ENCODE data around the gene BCL2. TPM values are rescaled to one million over a fixed set of nuclear protein-coding genes. Genes with fewer than 3 reads are reported as not detected.

Gene BCL2
- total and polyA plus RNA-seq, 2 donors from 2014 or later: 6.0 to 39.2 TPM

DNA sequence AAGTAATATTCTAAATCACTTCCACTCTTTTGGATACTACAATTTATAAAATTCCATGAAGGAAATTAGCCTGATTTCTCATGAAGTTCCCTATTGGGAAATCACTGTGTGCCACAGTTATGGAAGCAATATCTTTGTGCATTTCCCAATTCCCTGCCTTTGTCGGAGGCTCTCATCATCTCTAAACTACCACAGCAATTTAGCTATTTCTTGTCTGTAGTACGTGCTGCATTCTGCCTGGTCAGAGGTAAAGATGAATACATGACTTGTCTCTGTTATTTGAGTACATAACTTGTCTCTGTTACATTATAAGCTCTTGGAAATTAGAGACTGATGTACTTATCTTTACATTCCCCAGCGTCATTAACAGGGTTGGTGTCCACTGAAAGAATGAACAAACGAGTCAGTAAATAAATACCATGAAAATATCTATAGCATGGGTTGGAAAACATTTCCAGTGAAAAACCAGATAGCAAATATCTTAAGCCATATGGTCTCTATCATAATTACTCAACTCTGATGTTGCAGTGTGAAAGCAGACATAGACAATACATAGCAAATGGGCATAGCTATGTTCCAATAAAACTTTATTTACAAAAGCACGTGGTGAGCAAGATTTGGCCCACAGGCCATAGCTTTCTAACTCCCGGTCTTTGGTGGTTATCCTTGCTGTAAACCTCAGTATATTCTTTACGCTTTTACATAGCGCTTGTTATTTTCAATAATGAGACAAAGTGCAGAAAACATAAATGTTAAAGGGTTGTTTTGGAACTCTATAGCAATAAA lies 78.8 kb downstream of the BCL2 start:
- peak overlapping the region in 1 of 3 donors; percentile 2 for H3K4me3 ChIP-seq (ENCODE audit: low read length in 3 of 3)
- intact Hi-C loops (cut with DNase I): no loop called here
- no peaks in the 10 kb centered on the region for H3K27me3 ChIP-seq (ENCODE audit: control insufficient read depth, insufficient read depth, low read length)
- H3K4me1 ChIP-seq (ENCODE audit: control insufficient read depth in 2 of 3, insufficient read depth in 2 of 3, low read depth in 1 of 3, low read length in 3 of 3): peaks cover 11 to 46% (median 22%) of the 10 kb centered on the region in 3 donors
- no peaks in the 10 kb centered on the region for H3K36me3 ChIP-seq (ENCODE audit: control insufficient read depth in 2 of 3, insufficient read depth in 3 of 3, low read length in 3 of 3)
- H3K9ac ChIP-seq (ENCODE audit: low read length in 3 of 3): no peak overlapping the region
- H3K9me3 ChIP-seq (ENCODE audit: control insufficient read depth in 2 of 3, insufficient read depth in 1 of 3, low read length in 3 of 3): no peaks in the 10 kb centered on the region
- DNase-seq: no peak
- TF ChIP-seq CTCF (IDR thresholded peaks at IDR 0.05; ENCODE audit: borderline replicate concordance, extremely low read depth, insufficient read depth): no peak
- no peak for FAIRE-seq
- no peak overlapping the region for H3K27ac ChIP-seq (ENCODE audit: low read depth in 2 of 2, low read length in 2 of 2)

DNA sequence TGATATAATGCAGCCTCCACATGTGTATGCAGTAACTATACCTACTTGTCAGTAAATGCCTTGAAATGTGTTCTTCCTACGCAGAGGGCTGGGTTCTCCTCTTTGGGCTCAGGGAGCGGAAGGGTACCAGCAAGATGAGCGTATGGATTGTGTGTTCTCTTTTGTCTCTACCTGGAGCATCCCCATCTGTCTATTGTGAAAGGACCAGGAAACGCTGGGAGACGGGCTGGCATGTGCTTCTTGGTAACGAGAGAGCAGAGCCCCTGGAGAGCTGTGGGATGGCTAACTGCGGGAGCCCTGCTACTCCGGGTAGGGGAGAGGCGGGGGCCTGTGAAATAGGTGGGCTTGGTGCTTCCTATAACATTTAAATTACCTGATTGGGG lies 80.9 kb downstream of the BCL2 start:
- Histone ChIP-seq H3K4me1 (ENCODE audit: control insufficient read depth in 2 of 3, insufficient read depth in 2 of 3, low read depth in 1 of 3, low read length in 3 of 3) (peaks cover 11 to 46% (median 22%) of the 10 kb centered on the region in 3 donors), H3K9ac (ENCODE audit: low read length in 3 of 3) (peak overlapping the region in 2 of 3 donors; percentile 14 to 20), H3K36me3 (ENCODE audit: control insufficient read depth in 2 of 3, insufficient read depth in 3 of 3, low read length in 3 of 3) (no peaks in the 10 kb centered on the region), H3K27ac (ENCODE audit: low read depth in 2 of 2, low read length in 2 of 2) (peak overlapping the region; percentile 84 to 93), H3K4me3 (ENCODE audit: low read length in 3 of 3) (peak overlapping the region in 1 of 3 donors; percentile 41), H3K27me3 (ENCODE audit: control insufficient read depth, insufficient read depth, low read length) (no peaks in the 10 kb centered on the region), H3K9me3 (ENCODE audit: control insufficient read depth in 2 of 3, insufficient read depth in 1 of 3, low read length in 3 of 3) (no peaks in the 10 kb centered on the region)
- FAIRE-seq (no peak), DNase-seq (peak in 3 of 5 donors; percentile 33 to 51 (median 43))
- TF ChIP-seq CTCF (IDR thresholded peaks at IDR 0.05; ENCODE audit: borderline replicate concordance, extremely low read depth, insufficient read depth): no peak
- intact Hi-C loops (cut with DNase I): no loop called here

DNA sequence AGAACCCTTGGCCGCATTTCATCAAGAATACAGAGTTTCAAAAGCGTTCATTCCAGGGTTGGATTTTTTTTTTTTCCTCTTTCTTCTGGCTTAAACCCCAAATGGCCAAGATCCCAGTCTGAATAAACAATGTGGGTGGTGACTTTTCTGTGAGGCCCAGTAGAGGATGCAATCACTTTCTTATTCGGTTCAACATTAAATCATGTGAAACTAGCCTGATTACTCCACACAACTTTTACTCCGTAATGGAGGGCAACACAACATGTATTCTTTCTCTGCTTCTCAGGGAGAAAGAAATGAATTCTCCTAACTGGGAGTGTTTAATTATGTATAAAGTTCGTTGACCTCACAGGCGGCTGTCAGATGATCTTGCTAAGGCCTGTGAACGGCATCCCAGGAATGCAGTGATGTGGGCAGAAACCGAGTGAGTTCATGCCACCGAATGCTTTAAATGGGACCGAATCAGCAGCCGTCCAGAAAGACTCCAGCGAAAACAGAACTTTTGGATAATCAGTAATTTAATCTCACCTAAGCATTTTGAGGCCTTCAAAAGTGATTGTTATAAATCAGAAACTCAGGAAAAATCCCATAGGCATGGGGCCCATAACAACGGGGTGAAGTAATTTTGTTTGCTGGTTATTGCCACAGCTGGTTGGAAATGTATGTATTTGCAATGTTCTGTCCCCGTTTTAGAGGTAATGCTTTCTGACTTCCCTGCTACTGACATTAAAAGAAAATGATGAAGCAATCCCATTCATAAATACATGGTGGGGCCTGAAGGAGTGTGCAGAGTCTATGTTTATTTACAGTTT lies 81.5 kb downstream of the BCL2 start:
- no peaks in the 10 kb centered on the region for H3K9me3 ChIP-seq (ENCODE audit: control insufficient read depth in 2 of 3, insufficient read depth in 1 of 3, low read length in 3 of 3)
- H3K27ac ChIP-seq (ENCODE audit: low read depth in 2 of 2, low read length in 2 of 2): peak overlapping the region; percentile 84 to 93
- peak overlapping the region in 1 of 3 donors; percentile 41 for H3K4me3 ChIP-seq (ENCODE audit: low read length in 3 of 3)

More for the DNA sequence above, 81.5 kb downstream of the BCL2 start:
- Histone ChIP-seq H3K9ac (ENCODE audit: low read length in 3 of 3) (peak overlapping the region; percentile 20 to 36 (median 25)), H3K27me3 (ENCODE audit: control insufficient read depth, insufficient read depth, low read length) (no peaks in the 10 kb centered on the region), H3K36me3 (ENCODE audit: control insufficient read depth in 2 of 3, insufficient read depth in 3 of 3, low read length in 3 of 3) (no peaks in the 10 kb centered on the region), H3K4me1 (ENCODE audit: control insufficient read depth in 2 of 3, insufficient read depth in 2 of 3, low read depth in 1 of 3, low read length in 3 of 3) (peaks cover 11 to 46% (median 22%) of the 10 kb centered on the region in 3 donors)
- DNase-seq (peak in 4 of 5 donors; percentile 83 to 96 (median 92)), FAIRE-seq (peak; percentile 93)
- no peak for TF ChIP-seq CTCF (IDR thresholded peaks at IDR 0.05; ENCODE audit: borderline replicate concordance, extremely low read depth, insufficient read depth)
- intact Hi-C loops (cut with DNase I): no loop called here
